GM12892 (cell line): ENCODE data around the gene TNRC6C.
"Not testable (repeated sequence)": the region's sequence is repeated elsewhere in the genome, so short reads cannot be mapped to it uniquely, and the experiment has no call there.

Source experiments
- DNase-seq: peaks from one replicate; pipeline ENCODE4 v3.0.0; 2011; ENCODE audit not compliant: insufficient read length
- FAIRE-seq: peaks from 2 replicates; lab custom pipeline; 2011; peaks lifted over from hg19 to GRCh38; lab: Jason Lieb, UNC
- POLR2A ChIP-seq: IDR thresholded peaks from 2 replicates; pipeline ENCODE4 v1.6.1; 2011; ENCODE audit warnings: low read depth, low read length, control low read depth
- POLR2AphosphoS5 ChIP-seq: IDR thresholded peaks from 2 replicates; pipeline ENCODE4 v1.6.1; 2011; ENCODE audit warnings: low read depth, low read length, control low read depth
- TAF1 ChIP-seq: IDR thresholded peaks from 2 replicates; pipeline ENCODE4 v1.6.1; 2011; ENCODE audit warnings: low read depth, mild to moderate bottlenecking, control low read depth, low read length, borderline replicate concordance

TNRC6C gene

GRCh38 chr17:77933777-77934398 lies 24.6 kb upstream of the TNRC6C start:
- FAIRE-seq = no peak
- no peak for DNase-seq
- no peak for TF ChIP-seq TAF1
- TF ChIP-seq POLR2AphosphoS5 = no peak
- TF ChIP-seq POLR2A = no peak

GRCh38 chr17:77935121-77935571 lies 23.4 kb upstream of the TNRC6C start:
- FAIRE-seq (no peak), DNase-seq (no peak)
- TF ChIP-seq POLR2A (no peak), TAF1 (no peak), POLR2AphosphoS5 (no peak)

DNA sequence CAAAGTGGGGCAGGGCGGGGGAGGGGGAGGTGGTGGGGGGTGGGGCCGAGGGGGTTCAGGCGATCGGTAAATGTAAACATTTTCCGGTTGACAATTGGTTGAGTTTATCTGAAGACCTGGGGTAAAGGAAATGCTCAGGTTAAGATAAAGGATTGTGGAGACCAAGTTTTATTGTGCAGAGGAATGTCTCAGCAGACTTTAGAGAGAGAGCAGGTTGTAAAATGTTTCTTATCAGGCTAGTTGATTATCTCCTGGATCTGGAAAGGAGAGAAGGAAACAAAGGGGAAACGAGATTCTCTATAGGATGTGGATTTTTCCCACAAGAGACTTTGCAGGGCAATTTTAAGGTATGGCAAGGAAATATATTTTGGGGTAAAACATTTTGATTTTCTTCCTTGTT lies 22.8 kb upstream of the TNRC6C start:
- DNase-seq, FAIRE-seq: not testable (repeated sequence)

DNA sequence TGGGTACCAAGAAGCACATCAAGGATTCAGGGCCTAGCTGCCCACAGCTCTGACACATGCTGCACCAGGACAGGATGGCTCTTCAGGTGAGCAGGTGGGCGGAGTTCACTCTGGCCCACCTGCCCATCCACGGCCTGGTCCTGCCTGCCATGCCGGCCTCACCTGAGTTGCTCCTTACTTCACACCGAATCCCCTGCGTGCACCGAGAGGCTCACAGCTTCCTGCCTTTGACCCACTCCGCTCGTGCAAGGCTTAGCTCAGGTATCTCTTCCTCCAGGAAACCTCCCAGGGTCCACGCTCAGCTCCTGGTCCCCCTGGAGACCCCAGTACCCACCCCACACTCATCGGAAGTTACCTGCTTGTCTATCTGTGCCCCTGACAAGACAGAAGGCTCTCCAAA lies 21.6 kb upstream of the TNRC6C start:
- TF ChIP-seq TAF1 (no peak), POLR2A (no peak), POLR2AphosphoS5 (no peak)
- DNase-seq (no peak), FAIRE-seq (no peak)

- TF ChIP-seq POLR2AphosphoS5 = no peak
- DNase-seq (no peak), FAIRE-seq (no peak)
Observed at GRCh38 chr17:77941004-77941403, 17.5 kb upstream of the TNRC6C start.

GRCh38 chr17:77942112-77942988 lies 16.2 kb upstream of the TNRC6C start:
- FAIRE-seq (no peak), DNase-seq (no peak)
- TF ChIP-seq TAF1 (no peak), POLR2AphosphoS5 (no peak), POLR2A (no peak)

GRCh38 chr17:77943971-77944370 lies 14.5 kb upstream of the TNRC6C start:
- DNase-seq = no peak
- TF ChIP-seq POLR2AphosphoS5 = no peak
- TF ChIP-seq POLR2A = no peak
- TF ChIP-seq TAF1 = no peak
- no peak for FAIRE-seq

DNA sequence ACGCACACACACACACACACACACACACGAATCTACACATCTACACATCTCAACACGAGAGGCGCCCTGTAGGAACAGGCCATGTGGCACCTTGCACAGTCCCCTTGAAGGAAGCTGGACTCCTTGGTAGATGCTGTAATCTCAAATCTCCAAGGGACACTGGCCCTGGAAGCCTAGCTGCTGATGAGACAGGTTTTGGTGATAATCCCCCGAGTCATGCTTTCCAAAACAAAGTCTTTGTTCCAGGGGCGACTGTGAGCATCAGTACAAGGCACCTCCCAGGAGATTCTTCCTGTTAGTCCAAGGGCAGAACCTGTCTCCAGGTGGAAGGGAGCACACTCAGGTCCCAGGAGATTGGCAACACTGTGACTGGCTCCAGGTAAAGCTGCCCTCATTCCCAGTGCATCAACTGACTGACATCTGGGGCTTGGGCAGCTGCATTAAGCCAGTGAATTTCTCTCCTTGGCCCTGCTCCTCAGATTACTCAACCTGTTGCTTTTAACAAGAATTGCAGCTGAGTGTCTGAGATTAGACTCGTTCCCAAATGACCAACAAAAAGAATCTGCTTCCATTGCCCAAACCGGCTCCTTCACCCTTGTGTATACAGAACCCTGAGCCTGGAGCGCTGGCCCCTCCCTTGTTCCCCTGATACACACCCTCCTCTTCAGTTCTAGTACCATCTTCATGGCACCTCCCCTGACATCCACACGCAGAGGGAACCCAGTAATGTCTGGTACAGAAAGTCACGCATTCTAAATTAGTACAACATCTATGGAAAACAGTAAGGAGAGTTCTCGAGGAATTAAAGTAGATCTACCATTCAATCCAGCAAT lies 13.9 kb upstream of the TNRC6C start:
- DNase-seq (no peak), FAIRE-seq (no peak)
- TF ChIP-seq POLR2A (no peak), POLR2AphosphoS5 (no peak), TAF1 (no peak)

DNA sequence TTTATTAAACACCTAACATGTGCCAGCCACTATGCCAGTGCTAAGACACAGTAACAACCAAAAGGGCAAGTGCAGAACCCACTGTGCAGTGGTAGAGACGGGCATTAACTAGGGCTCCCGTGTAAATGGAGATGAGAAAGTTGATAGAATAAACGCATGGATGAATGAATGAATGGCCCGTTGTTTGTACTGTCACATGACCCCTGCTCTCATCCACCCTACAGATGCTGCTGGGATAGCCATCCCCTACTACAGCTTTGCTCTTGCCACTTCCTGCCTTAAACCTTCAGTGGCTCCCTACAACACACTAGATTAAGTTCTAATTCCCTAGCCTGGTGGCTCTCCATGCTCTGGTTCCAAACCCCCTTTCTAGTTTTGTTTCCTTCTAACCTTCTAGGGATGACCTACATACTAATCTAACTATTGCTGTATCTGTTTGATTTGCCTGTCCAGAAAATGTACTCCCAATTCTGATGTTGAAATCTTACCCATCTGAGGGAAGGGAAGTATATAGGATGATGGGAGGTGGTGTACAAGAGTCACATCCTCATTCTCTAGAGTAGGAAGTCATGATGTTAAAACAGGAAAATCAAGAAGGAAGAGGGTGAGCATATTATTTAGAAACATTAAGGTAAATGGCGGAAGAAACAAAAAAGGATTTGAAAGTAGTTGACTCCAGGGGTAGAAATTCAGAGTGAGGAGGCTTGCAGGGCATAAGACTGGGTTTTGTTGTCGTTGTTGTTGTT lies 11.4 kb upstream of the TNRC6C start:
- DNase-seq = no peak
- TF ChIP-seq POLR2A (no peak), POLR2AphosphoS5 (no peak), TAF1 (no peak)
- FAIRE-seq = no peak

DNA sequence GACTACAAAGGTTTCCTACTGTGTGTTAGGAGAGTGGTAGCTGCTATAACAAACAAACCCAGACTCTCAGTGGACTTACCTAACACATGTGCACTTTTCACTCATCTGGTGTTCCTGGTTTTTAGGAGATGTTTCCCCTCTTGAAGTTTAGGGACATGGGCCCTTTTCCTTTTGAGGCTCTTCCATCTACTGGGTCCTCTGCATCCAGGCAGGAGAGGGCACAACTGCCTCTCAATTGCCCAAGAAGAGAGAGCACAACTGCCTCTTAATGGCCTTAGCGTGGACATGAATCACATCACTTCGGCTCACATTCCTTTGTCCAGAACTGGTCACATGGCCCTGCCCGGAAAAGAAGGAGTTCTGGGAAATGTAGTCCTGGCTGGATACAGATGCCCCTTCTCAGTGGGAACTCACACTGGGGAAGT lies 9.8 kb upstream of the TNRC6C start:
- DNase-seq (no peak), FAIRE-seq (no peak)
- no peak for TF ChIP-seq POLR2AphosphoS5
- TF ChIP-seq TAF1 = no peak
- TF ChIP-seq POLR2A = no peak

GRCh38 chr17:77951123-77951522 lies 7.4 kb upstream of the TNRC6C start:
- FAIRE-seq = no peak
- TF ChIP-seq POLR2AphosphoS5 = no peak
- no peak for TF ChIP-seq POLR2A
- TF ChIP-seq TAF1 = no peak
- no peak for DNase-seq

- no peak for TF ChIP-seq POLR2A
- no peak for TF ChIP-seq TAF1
- no peak for TF ChIP-seq POLR2AphosphoS5
- DNase-seq = no peak
- FAIRE-seq = no peak
Observed at GRCh38 chr17:77952368-77952767, 6.1 kb upstream of the TNRC6C start.
